Glutamatergic neuron (in vitro differentiated cells): Measurements from ENCODE around the gene EPS8L1. TPM values are rescaled to one million over a fixed set of nuclear protein-coding genes. Genes with fewer than 3 reads are reported as not detected.

Experiments
- DNase-seq: peaks from one replicate; pipeline ENCODE4 v3.0.0; 2022
- H3K27ac Mint-ChIP-seq: one replicate; pipeline ENCODE4 v1.8.0; 2020; ENCODE audit warnings: mild to moderate bottlenecking, mixed read lengths, inconsistent platforms; ENCODE audit not compliant: unreplicated experiment
- H3K27me3 Mint-ChIP-seq: one replicate; pipeline ENCODE4 v1.8.0; 2020; ENCODE audit warnings: mild to moderate bottlenecking, moderate library complexity, mixed read lengths, inconsistent platforms; ENCODE audit not compliant: unreplicated experiment
- H3K36me3 Mint-ChIP-seq: one replicate; pipeline ENCODE4 v1.8.0; 2020; ENCODE audit warnings: mild to moderate bottlenecking, mixed read lengths, inconsistent platforms; ENCODE audit not compliant: unreplicated experiment
- H3K4me1 Mint-ChIP-seq: one replicate; pipeline ENCODE4 v1.8.0; 2020; ENCODE audit warnings: mild to moderate bottlenecking, low read depth, mixed read lengths, inconsistent platforms; ENCODE audit not compliant: unreplicated experiment
- H3K4me3 Mint-ChIP-seq: one replicate; pipeline ENCODE4 v1.8.0; 2020; ENCODE audit warnings: mild to moderate bottlenecking, mixed read lengths, inconsistent platforms; ENCODE audit not compliant: unreplicated experiment
- H3K9me3 Mint-ChIP-seq: one replicate; pipeline ENCODE4 v1.8.0; 2020; ENCODE audit warnings: mild to moderate bottlenecking, moderate library complexity, mixed read lengths, inconsistent platforms; ENCODE audit not compliant: unreplicated experiment
- total RNA-seq: library from RNA; stranded (reverse); fragmentation: NEBNext Ultra II Directional; extraction: Animal tissue kit (Norgen Biotek cat#: 25700); gene quantifications from one replicate; pipeline ENCODE4 v1.2.1, GENCODE V29; 2021; ENCODE audit not compliant: unreplicated experiment
- TF ChIP-seq, protein P1 (sequence below): fragments of 200-600 bp; sonication (generic); IDR thresholded peaks from one replicate; pipeline ENCODE4 v1.5.0; 2021; ENCODE audit not compliant: partially characterized antibody, unreplicated experiment

EPS8L1 gene
- total RNA-seq, 1 donor from 2014 or later: 114 TPM

DNA sequence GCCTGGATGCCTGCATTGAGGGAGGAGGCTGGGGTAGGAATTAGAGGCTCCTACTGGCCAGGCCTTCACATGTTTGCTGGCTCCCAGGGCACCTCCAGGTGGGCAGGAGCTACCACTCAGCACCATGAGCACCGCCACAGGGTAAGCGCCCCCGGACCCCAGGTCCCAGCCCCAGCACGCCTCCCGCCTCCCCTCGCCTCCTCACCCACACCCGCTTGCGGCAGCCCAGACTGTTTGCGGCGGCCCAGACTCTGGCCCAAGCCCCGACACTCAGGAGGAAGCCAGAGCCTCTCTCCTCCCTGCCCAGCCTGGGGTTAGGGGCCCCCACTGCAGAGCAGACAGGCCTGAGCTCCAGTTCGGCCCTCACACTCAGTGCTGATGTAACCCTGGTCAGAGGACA lies 652 bp downstream of the EPS8L1 start:
- TF ChIP-seq, protein P1, sequence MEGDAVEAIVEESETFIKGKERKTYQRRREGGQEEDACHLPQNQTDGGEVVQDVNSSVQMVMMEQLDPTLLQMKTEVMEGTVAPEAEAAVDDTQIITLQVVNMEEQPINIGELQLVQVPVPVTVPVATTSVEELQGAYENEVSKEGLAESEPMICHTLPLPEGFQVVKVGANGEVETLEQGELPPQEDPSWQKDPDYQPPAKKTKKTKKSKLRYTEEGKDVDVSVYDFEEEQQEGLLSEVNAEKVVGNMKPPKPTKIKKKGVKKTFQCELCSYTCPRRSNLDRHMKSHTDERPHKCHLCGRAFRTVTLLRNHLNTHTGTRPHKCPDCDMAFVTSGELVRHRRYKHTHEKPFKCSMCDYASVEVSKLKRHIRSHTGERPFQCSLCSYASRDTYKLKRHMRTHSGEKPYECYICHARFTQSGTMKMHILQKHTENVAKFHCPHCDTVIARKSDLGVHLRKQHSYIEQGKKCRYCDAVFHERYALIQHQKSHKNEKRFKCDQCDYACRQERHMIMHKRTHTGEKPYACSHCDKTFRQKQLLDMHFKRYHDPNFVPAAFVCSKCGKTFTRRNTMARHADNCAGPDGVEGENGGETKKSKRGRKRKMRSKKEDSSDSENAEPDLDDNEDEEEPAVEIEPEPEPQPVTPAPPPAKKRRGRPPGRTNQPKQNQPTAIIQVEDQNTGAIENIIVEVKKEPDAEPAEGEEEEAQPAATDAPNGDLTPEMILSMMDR: no peak
- Mint-ChIP-seq H3K36me3 (peaks cover 9% of the 10 kb centered on the region), H3K9me3 (peaks cover 17% of the 10 kb centered on the region), H3K4me3 (no peak overlapping the region), H3K4me1 (peaks cover 4% of the 10 kb centered on the region), H3K27ac (no peak overlapping the region), H3K27me3 (peaks cover 38% of the 10 kb centered on the region)
- no peak for DNase-seq

DNA sequence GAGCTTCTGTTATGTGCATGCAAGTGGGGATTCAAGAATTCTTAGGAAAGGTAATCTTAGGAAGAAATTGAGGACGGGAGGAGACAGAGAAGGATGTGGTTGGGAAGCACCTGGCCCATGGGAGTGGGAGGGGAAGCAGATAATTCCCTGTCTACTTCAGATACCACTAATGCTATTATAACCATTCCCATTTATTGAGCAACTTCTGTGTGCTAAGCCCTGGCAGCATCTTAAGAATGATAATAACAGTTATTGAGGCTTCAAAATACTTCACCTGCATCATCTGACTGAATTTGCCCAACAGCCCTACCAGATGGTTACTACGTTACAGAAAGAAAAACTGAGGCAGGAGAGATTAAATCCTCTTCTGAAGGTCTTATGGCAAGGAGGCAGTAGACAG lies 1.4 kb downstream of the EPS8L1 start:
- H3K9me3 Mint-ChIP-seq: peaks cover 19% of the 10 kb centered on the region
- DNase-seq: no peak
- H3K27ac Mint-ChIP-seq: no peak overlapping the region
- peaks cover 4% of the 10 kb centered on the region for H3K4me1 Mint-ChIP-seq
- no peak overlapping the region for H3K4me3 Mint-ChIP-seq
- TF ChIP-seq, protein P1: no peak
- H3K36me3 Mint-ChIP-seq: peaks cover 9% of the 10 kb centered on the region
- peaks cover 38% of the 10 kb centered on the region for H3K27me3 Mint-ChIP-seq

DNA sequence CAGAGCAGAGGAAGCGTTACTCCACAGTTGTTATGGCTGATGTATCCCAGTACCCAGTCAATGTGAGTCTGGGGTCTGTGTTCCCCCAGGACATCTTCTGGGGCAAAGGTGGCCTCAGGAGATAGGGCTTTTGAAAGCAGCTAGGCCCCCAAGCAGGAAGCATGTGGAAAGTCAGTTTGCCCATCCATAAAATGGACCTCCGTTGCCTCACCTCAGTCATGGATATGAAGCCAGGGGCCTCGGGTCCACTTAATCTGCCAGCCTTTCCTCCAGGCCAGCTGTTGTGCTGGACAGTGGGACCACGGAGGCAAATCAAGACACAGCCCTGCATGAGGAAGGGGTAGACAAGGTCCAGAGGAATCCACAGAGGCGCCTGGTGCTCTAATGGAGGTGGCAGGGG lies 3.3 kb downstream of the EPS8L1 start:
- TF ChIP-seq, protein P1: no peak
- no peak for DNase-seq
- Mint-ChIP-seq H3K27me3 (peaks cover 39% of the 10 kb centered on the region), H3K27ac (no peak overlapping the region), H3K36me3 (peaks cover 12% of the 10 kb centered on the region), H3K4me1 (peaks cover 4% of the 10 kb centered on the region), H3K9me3 (peaks cover 22% of the 10 kb centered on the region), H3K4me3 (peak overlapping the region; percentile 55)

DNA sequence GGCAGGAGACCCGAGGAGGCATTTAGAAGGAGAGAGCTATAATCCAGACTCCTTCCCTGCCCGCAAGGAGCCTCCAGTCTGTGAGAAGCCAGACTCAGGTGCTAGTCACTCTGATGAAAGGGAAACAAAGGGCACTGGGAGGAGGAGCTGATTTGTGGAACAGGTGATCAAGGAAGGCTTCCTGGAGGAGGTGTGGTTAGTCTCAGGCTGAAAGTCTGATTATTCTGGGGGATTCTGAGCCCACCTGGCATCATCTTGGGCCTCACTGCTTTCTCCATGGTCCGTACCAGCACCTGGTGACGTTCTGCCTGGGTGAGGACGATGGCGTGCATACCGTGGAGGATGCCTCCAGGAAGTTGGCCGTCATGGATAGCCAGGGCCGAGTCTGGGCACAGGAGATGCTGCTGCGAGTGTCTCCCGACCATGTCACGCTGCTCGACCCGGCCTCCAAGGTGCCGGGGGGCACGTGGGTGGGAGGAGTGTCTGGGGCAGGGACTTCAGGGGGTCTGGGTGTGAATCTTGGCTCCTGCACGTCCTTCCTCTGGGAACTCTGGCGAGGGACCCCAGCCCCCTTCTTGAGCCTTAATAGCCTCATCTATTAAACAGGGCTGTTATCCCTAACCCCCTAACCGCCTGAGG lies 3.9 kb downstream of the EPS8L1 start:
- peaks cover 12% of the 10 kb centered on the region for H3K36me3 Mint-ChIP-seq
- TF ChIP-seq, protein P1: no peak
- peaks cover 24% of the 10 kb centered on the region for H3K9me3 Mint-ChIP-seq
- H3K4me3 Mint-ChIP-seq: peak overlapping the region; percentile 92
- H3K27me3 Mint-ChIP-seq: peaks cover 39% of the 10 kb centered on the region
- no peak overlapping the region for H3K27ac Mint-ChIP-seq
- H3K4me1 Mint-ChIP-seq: peaks cover 4% of the 10 kb centered on the region
- no peak for DNase-seq

DNA sequence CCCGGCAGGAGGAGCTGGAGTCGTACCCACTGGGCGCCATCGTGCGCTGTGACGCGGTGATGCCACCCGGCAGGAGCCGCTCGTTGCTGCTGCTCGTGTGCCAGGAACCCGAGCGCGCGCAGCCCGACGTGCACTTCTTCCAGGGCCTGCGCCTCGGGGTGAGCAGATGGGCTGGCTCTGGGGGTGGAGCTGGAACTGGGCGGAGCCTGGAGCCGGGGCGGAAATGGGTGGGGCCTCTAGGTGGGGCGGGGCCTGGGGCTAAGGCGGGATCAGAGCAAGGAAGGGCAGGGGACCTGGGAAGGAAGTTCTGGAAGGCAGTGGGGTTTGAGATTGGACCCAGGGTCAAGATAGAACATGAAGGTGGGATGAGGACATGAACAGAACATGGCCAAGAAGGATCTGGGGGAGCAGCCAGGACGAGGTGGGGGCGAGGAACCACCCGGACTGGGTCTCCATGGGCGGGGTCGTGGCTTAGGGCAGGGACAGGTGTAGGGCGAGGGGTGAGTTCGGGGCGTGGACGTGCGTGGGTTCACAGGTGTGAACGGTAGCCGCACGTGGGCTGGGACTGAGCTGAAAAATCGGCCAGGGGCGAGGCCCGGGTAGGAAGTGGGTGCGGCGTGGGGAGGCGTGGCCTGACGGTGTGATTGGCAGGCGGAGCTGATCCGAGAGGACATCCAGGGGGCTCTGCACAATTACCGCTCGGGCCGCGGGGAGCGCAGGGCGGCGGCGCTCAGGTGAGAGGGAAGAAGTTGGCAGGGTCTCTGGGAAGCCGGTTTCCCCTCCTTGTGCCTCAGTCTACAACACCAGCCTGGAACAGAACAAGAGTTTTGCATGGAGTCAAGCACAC lies 4.7 kb downstream of the EPS8L1 start:
- Mint-ChIP-seq H3K4me1 (peaks cover 4% of the 10 kb centered on the region), H3K9me3 (peaks cover 23% of the 10 kb centered on the region), H3K27ac (peak overlapping the region; percentile 59), H3K4me3 (peak overlapping the region; percentile 92), H3K36me3 (peaks cover 12% of the 10 kb centered on the region), H3K27me3 (peaks cover 36% of the 10 kb centered on the region)
- peak; percentile 81 for DNase-seq
- TF ChIP-seq, protein P1: no peak
